Left cardiac atrium (tissue), 4 donors: ENCODE results near the gene KCNK15. TPM values are rescaled to one million over a fixed set of nuclear protein-coding genes. Genes with fewer than 3 reads are reported as not detected.

Source experiments
- ATAC-seq, 2 donors: fragments of 200-7000 bp; cut with Tn5 transposase; one replicate each; pipeline ENCODE4 v1.9.1; 2020; ENCODE audit warnings: mild to moderate bottlenecking in 2 of 2, moderate library complexity in 2 of 2
- DNase-seq: peaks from one replicate; pipeline ENCODE4 v3.0.0-alpha.2; 2020
- intact Hi-C, 2 donors: fragments of 100-400 bp; cut with DNase I; formaldehyde crosslinking; loops; one replicate each; pipeline versions ENCODE4 v1.14.1 to v1.15.1; 2022 to 2023
- total RNA-seq, 2 donors: library from RNA; stranded (reverse); fragmentation: NEBNext Ultra II Directional; extraction: Animal tissue kit (Norgen Biotek cat#: 25700); gene quantifications; one replicate each; pipeline ENCODE4 v1.2.1, GENCODE V29; 2021
- donor health status: DM: no; HTN: yes; CAD: no.
- donor health status: DM: no; HTN: yes; CAD: no; lungs with severe emphysema.
- donor health status: DM: yes; HTN: yes; CAD: no.
- donor health status: Dilated cardiomyopathy.

The KCNK15 gene
- total RNA-seq, 2 donors from 2014 or later = 2.2 to 2.6 TPM

- ATAC-seq = no peak
- no peak for DNase-seq
- intact Hi-C loops = loop anchor here in 1 of 2 donors (10.0 kb wide), 1 partner anchor 516 kb away; the partner anchor contains the start of gene OSER1
Measured at GRCh38 chr20:44730441-44730840, 15.2 kb upstream of the KCNK15 start.

GRCh38 chr20:44731657-44732056, 14.0 kb upstream of the KCNK15 start:
- DNase-seq (no peak), ATAC-seq (peak in 1 of 2 donors; percentile 21)

GRCh38 chr20:44732327-44732726, 13.3 kb upstream of the KCNK15 start:
- ATAC-seq (no peak), DNase-seq (no peak)
- intact Hi-C loops = loop anchor here (2.0 to 10.0 kb wide), 2 partner anchors 46 to 518 kb away; partner anchors contain the start of gene OSER1 (in 1 of the 2)

More at GRCh38 chr20:44731657-44732056, 14.0 kb upstream of the KCNK15 start:
- intact Hi-C loops = loop anchor here (2.0 to 10.0 kb wide), 2 partner anchors 45 to 517 kb away; partner anchors contain the start of gene OSER1 (in 1 of the 2)

- ATAC-seq (peak; percentile 42 to 60), DNase-seq (peak; percentile 76)
- intact Hi-C loops = loop anchor here (1.0 to 10.0 kb wide), 3 partner anchors 47 to 519 kb away; partner anchors contain the start of gene OSER1 (in 1 of the 2)
Measured at GRCh38 chr20:44733341-44734069, 12.2 kb upstream of the KCNK15 start.

- DNase-seq = no peak
- intact Hi-C loops = loop anchor here in 1 of 2 donors (10.0 kb wide), 1 partner anchor 520 kb away; the partner anchor contains the start of gene OSER1
- no peak for ATAC-seq
Measured at GRCh38 chr20:44734938-44735337, 10.7 kb upstream of the KCNK15 start.

GRCh38 chr20:44735816-44736169, 9.9 kb upstream of the KCNK15 start:
- DNase-seq (no peak), ATAC-seq (no peak)
- intact Hi-C loops = loop anchor here in 1 of 2 donors (10.0 kb wide), 1 partner anchor 521 kb away; the partner anchor contains the start of gene OSER1

GRCh38 chr20:44736170-44737021, 9.3 kb upstream of the KCNK15 start:
- DNase-seq = peak; percentile 71
- peak; percentile 73 to 76 for ATAC-seq
- intact Hi-C loops = loop anchor here in 1 of 2 donors (10.0 kb wide), 1 partner anchor 522 kb away; the partner anchor contains the start of gene OSER1

GRCh38 chr20:44737116-44737515, 8.5 kb upstream of the KCNK15 start:
- no peak for DNase-seq
- intact Hi-C loops = loop anchor here in 1 of 2 donors (10.0 kb wide), 1 partner anchor 522 kb away; the partner anchor contains the start of gene OSER1
- no peak for ATAC-seq

GRCh38 chr20:44738813-44739477, 6.7 kb upstream of the KCNK15 start:
- no peak for DNase-seq
- intact Hi-C loops = loop anchor here in 1 of 2 donors (10.0 kb wide), 1 partner anchor 524 kb away; the partner anchor contains the start of gene OSER1

GRCh38 chr20:44739942-44740341, 5.7 kb upstream of the KCNK15 start:
- peak in 1 of 2 donors; percentile 41 for ATAC-seq
- DNase-seq = no peak
- intact Hi-C loops = loop anchor here in 1 of 2 donors (10.0 kb wide), 1 partner anchor 525 kb away; the partner anchor contains the start of gene OSER1

More at GRCh38 chr20:44738813-44739477, 6.7 kb upstream of the KCNK15 start:
- ATAC-seq = peak; percentile 71 to 80

GRCh38 chr20:44742304-44743079, 3.2 kb upstream of the KCNK15 start:
- intact Hi-C loops = no loop called here
- ATAC-seq (no peak), DNase-seq (no peak)

- intact Hi-C loops = no loop called here
- DNase-seq = no peak
- no peak for ATAC-seq
Measured at GRCh38 chr20:44743080-44743701, 2.5 kb upstream of the KCNK15 start.

GRCh38 chr20:44743916-44744655, 1.6 kb upstream of the KCNK15 start:
- ATAC-seq (no peak), DNase-seq (no peak)
- intact Hi-C loops = no loop called here

GRCh38 chr20:44745122-44745597, 505 bp upstream of the KCNK15 start:
- intact Hi-C loops = no loop called here
- ATAC-seq (peak in 1 of 2 donors; percentile 2), DNase-seq (no peak)

- ATAC-seq (no peak), DNase-seq (no peak)
- intact Hi-C loops = loop anchor here (2.0 kb wide), 1 partner anchor 120 kb away; no protein-coding TSS in a partner anchor
Measured at GRCh38 chr20:44746367-44747165, 901 bp downstream of the KCNK15 start.
